ENCODE data around the gene SLC12A4.

Gene SLC12A4

GRCh38 chr16:67923414-67924116 lies 44.9 kb downstream of the SLC12A4 start:
- DNase-seq (ENCODE audit: low read depth) = no peak
- TF ChIP-seq CTCF (IDR thresholded peaks at IDR 0.05; ENCODE audit: control insufficient read depth, insufficient read depth, low read depth, low read length, missing control alignments) = no peak
- H3K4me3 ChIP-seq (ENCODE audit: control insufficient read depth, low read depth, low read length) = no peak overlapping the region

DNA sequence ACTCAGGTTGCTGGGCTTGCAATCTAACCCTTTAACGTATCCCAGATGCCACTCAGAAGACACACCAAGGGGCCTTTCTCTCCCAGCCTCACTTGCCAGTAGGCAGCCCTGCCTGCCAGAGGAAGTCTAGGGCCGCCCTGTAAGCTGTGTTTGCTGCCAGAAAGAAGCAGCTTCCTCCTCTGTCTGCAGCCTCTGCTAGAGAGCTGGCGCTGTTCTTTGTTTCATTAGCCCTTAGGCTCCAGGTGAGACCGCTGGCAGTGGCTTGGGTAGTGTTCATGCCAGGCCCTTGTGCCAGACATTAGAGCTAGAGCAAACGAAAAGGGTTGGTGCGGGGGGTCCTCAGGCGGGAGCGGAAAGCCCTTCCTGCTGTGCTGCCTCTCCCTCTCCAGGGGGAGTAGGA lies 45.7 kb downstream of the SLC12A4 start:
- no peak for DNase-seq (ENCODE audit: low read depth)
- no peak for TF ChIP-seq CTCF (IDR thresholded peaks at IDR 0.05; ENCODE audit: control insufficient read depth, insufficient read depth, low read depth, low read length, missing control alignments)
- no peak overlapping the region for H3K4me3 ChIP-seq (ENCODE audit: control insufficient read depth, low read depth, low read length)

DNA sequence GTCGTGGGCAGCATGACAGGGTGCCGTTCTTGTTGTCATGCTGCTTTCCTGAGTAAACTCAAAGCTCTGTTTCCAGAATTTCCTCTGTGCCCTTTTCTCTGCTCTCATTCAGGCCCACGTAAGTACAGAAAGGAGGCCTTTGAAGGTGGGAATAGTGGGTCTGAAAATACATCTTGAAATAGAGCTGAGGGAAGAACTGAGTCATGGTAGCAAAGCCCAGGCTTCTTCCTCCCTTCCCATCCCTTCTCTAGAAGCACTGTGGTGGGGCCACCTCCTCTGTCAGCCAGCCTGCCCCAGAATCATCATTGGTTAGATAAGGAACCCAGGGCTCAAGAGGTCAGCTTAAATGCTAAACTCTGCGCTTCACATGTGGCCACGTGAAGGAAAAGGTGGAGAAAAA lies 46.2 kb downstream of the SLC12A4 start:
- no peak for DNase-seq (ENCODE audit: low read depth)
- TF ChIP-seq CTCF (IDR thresholded peaks at IDR 0.05; ENCODE audit: control insufficient read depth, insufficient read depth, low read depth, low read length, missing control alignments) = no peak
- H3K4me3 ChIP-seq (ENCODE audit: control insufficient read depth, low read depth, low read length) = no peak overlapping the region

GRCh38 chr16:67919622-67920221 lies 48.7 kb downstream of the SLC12A4 start:
- H3K4me3 ChIP-seq (ENCODE audit: control insufficient read depth, low read depth, low read length) = no peak overlapping the region
- no peak for DNase-seq (ENCODE audit: low read depth)
- TF ChIP-seq CTCF (IDR thresholded peaks at IDR 0.05; ENCODE audit: control insufficient read depth, insufficient read depth, low read depth, low read length, missing control alignments) = no peak

GRCh38 chr16:67917852-67918236 lies 50.6 kb downstream of the SLC12A4 start:
- DNase-seq (ENCODE audit: low read depth) = no peak
- TF ChIP-seq CTCF (IDR thresholded peaks at IDR 0.05; ENCODE audit: control insufficient read depth, insufficient read depth, low read depth, low read length, missing control alignments) = no peak
- no peak overlapping the region for H3K4me3 ChIP-seq (ENCODE audit: control insufficient read depth, low read depth, low read length)

GRCh38 chr16:67917140-67917851 lies 51.1 kb downstream of the SLC12A4 start:
- H3K4me3 ChIP-seq (ENCODE audit: control insufficient read depth, low read depth, low read length) = no peak overlapping the region
- TF ChIP-seq CTCF (IDR thresholded peaks at IDR 0.05; ENCODE audit: control insufficient read depth, insufficient read depth, low read depth, low read length, missing control alignments) = no peak
- no peak for DNase-seq (ENCODE audit: low read depth)
